GM12875 (cell line): ENCODE results near the gene LPA.
A peak's percentile ranks its signal among the peaks of the same experiment; 100 is the strongest.

Experiments
- H3K4me3 ChIP-seq: one replicate; pipeline ENCODE4 v1.5.1; 2011; ENCODE audit warnings: low read depth, low read length, control low read depth
- TF ChIP-seq, protein P1 (sequence below): IDR thresholded peaks from 2 replicates; pipeline ENCODE4 v1.5.1; 2011; ENCODE audit warnings: low read depth, mild to moderate bottlenecking, control low read depth, inconsistent platforms, low read length, moderate library complexity, borderline replicate concordance; ENCODE audit not compliant: insufficient read depth

Gene LPA

DNA sequence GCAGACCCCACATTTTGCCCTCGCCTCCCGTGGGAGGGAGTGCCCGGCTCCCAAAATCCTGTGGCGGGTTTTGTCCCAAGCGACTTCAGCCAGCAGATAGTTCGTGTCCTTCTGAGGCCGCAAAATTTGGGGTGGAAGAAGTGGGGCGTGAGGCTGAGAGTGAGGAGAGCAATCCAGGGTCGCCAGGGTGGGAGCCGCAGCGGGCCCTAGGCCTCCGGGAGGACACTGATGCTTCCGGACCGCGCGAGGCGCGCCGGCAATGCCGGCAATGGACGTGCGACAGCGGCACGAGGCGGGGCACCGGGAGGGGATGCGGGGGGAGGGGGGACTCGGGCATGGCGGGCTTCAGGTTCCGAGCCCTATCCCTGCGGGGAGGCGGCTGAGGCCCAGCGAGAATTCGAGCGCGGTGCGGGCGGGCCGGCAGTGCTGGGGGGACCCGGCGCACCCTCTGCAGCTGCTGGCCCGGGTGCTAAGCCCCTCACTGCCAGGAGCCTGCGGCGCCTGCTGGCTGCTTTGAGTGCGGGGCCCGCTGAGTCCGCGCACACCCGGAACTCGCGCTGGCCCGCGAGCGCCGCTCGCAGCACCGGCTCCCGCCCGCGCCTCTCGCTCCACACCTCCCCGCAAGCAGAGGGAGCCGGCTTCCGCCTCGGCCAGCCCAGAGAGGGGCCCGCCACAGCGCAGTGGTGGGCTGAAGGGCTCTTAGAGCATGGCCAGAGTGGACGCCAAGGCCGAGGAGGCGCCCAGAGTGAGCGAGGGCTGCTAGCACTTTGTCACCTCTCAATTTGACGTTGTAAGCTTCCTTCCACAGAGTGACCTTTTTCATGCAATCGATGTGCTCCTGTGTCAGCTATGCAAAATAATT lies 143.8 kb downstream of the LPA start:
- TF ChIP-seq, protein P1, sequence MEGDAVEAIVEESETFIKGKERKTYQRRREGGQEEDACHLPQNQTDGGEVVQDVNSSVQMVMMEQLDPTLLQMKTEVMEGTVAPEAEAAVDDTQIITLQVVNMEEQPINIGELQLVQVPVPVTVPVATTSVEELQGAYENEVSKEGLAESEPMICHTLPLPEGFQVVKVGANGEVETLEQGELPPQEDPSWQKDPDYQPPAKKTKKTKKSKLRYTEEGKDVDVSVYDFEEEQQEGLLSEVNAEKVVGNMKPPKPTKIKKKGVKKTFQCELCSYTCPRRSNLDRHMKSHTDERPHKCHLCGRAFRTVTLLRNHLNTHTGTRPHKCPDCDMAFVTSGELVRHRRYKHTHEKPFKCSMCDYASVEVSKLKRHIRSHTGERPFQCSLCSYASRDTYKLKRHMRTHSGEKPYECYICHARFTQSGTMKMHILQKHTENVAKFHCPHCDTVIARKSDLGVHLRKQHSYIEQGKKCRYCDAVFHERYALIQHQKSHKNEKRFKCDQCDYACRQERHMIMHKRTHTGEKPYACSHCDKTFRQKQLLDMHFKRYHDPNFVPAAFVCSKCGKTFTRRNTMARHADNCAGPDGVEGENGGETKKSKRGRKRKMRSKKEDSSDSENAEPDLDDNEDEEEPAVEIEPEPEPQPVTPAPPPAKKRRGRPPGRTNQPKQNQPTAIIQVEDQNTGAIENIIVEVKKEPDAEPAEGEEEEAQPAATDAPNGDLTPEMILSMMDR = no peak
- H3K4me3 ChIP-seq = peak overlapping the region; percentile 64

DNA sequence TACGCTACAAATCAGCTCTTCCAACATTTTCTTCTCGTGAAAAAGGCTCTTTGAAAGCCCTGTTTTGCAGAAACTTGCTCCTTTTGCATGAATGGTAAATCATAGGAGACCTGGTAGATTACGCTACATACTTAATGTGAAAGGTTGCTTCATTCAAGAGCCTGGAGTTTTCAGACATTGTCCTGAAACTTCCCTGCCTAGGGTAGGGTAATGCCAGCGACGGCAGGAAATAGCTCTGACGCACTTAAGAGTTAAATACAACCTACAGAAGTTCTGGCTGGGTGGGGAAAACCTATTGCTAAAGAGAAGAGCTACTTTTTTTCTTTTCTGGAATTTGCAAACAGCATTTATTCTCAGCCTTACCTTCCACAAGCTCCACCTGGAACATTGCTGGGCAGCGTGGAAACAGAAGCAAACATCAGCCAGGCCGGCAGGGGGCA lies 144.5 kb downstream of the LPA start:
- H3K4me3 ChIP-seq = peak overlapping the region; percentile 64
- TF ChIP-seq, protein P1 = peak; percentile 90

DNA sequence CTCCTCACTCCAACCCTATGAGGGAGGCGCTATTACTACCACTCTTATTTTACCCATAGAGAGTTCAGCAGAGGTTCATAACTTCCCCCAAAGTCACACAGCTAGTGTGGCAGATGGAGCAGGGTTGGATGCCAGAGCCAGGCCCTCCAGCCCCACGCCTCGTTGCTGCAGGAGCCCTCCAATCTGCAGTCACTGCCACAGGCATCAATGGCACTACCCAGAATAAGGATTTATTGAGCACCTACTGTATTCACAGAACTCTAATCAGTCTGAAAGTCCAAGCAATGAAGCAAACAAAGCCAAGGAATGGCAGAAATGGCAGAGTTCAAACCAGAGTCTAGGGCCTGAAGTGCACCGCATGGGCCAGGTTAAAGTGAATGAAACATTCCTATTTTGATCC lies 144.9 kb downstream of the LPA start:
- H3K4me3 ChIP-seq = no peak overlapping the region
- TF ChIP-seq, protein P1 = no peak

DNA sequence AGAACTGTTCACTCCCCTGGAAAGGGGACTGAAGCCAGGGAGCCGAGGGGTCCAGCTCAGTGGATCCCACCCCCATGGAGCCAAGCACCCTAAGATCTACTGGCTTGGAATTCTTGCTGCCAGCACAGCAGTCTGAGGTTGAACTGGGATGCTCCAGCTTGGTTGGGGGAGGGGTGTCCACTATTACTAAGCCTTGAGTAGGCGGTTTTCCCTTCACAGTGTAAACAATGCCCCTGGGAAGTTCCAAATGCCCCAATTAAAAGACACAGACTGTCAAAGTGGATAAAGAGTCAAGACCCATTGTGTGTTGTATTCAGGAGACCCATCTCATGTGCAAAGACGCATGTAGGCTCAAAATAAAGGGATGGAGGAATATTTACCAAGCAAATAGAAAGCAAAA lies 150.2 kb downstream of the LPA start:
- no peak overlapping the region for H3K4me3 ChIP-seq
- TF ChIP-seq, protein P1 = no peak

DNA sequence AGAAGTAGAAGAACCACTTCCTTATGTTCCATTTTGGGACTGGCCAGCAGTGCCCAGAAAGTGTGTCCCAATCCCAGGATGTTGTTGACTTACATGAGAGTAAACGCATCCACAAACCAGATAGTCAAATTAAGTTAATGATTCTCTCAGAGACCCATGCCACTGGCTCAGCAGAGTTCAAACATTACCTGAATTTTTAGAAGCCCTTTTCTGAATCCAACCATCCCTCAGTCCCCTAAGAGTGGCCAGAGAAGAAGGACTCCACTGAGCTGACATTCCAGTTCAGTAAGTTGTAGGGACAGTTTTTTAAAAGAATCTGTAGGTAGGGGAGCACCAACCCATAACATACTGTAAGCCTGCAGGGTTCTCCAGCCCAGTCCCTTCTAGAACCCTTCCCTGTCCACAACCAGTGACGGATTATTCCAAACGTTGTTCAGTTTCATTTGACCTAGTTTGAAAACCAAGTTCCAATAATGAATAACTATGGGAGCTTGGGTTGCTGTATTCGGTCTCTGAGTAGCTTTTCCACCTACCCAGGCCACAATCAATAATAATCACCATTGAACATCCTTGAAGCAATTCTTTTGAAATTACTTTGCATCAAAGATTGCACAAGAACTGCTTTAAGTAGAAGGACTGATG lies 153.0 kb downstream of the LPA start:
- TF ChIP-seq, protein P1 = no peak
- H3K4me3 ChIP-seq = no peak overlapping the region

DNA sequence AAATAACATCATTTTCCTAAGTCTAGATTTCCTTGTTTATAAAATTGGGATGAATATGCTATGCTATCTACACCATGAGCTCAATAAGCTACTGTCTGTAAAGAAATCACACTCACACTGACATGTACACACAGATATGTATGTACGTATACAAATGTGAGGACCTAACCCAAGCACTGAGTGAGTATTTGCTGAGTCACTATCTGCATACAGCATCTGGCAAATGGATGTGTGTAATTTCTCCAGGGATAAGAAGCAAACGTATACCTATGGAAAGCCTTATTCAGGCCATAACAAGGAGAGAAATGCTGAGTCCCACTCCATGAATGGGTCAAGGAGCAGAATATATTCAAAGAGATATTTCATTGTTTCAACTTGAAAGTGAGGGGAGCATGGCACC lies 153.9 kb downstream of the LPA start:
- no peak overlapping the region for H3K4me3 ChIP-seq
- TF ChIP-seq, protein P1 = no peak

DNA sequence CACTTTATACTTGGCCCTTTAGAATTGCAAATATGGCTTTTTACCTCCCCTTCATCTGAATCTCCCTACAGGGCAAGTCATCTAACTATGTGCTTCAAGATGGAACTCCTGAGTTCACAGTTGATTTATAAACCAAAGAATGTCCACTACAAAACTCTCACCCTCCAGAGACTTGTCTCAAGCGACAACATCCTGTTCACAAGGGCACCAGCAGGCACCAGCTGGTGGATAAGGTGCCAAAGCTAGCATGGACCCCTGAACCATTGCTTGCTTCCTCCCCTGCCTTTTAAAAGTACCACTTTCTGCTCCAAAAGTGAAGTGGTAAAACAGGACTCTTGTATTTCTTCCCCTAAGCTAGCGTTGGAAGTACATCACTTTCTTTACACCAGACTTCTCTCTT lies 154.5 kb downstream of the LPA start:
- no peak overlapping the region for H3K4me3 ChIP-seq
- TF ChIP-seq, protein P1 = no peak
